ENCODE results near the gene CHD6.

DNA sequence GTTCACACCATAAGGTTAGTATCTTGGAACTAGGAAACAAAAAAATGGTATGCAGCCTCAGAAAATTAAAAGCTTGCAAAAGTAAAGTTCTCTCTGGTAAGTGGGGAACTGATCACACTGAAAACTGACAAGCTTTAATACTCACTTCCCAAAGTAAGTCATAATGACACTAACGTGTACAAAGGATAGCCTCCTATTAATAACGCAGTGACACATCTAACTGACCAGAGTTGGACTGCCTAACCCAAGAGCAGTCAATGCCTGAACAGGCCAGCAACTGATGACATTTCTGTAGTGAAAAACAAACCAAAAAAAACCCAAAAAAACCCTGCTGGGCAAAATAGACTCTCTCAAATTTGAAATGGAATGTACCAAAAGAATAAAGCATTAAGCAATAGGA lies 30.7 kb downstream of the CHD6 start:
- TF ChIP-seq, protein P1, sequence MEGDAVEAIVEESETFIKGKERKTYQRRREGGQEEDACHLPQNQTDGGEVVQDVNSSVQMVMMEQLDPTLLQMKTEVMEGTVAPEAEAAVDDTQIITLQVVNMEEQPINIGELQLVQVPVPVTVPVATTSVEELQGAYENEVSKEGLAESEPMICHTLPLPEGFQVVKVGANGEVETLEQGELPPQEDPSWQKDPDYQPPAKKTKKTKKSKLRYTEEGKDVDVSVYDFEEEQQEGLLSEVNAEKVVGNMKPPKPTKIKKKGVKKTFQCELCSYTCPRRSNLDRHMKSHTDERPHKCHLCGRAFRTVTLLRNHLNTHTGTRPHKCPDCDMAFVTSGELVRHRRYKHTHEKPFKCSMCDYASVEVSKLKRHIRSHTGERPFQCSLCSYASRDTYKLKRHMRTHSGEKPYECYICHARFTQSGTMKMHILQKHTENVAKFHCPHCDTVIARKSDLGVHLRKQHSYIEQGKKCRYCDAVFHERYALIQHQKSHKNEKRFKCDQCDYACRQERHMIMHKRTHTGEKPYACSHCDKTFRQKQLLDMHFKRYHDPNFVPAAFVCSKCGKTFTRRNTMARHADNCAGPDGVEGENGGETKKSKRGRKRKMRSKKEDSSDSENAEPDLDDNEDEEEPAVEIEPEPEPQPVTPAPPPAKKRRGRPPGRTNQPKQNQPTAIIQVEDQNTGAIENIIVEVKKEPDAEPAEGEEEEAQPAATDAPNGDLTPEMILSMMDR (conservative IDR thresholded peaks at IDR 0.05; ENCODE audit: low read length): no peak
- no peak for TF ChIP-seq EZH2phosphoT487 (IDR thresholded peaks at IDR 0.05; ENCODE audit: borderline replicate concordance, low read depth, low read length)

Data from OCI-LY7 (cell line).